Measurements from ENCODE around the gene PCSK6.
A peak's percentile ranks its signal among the peaks of the same experiment; 100 is the strongest.

GRCh38 chr15:101258238-101259144 is 231.0 kb downstream of the PCSK6 start:
- TF ChIP-seq CTCF (IDR thresholded peaks at IDR 0.05) = peak; percentile 43 to 91 (median 89)
- no peak for TF ChIP-seq POLR2A (IDR thresholded peaks at IDR 0.05)
